Skeletal muscle cell (primary cell): Measurements from ENCODE around the gene ANKRD45.
A peak's percentile ranks its signal among the peaks of the same experiment; 100 is the strongest.
"Not testable (repeated sequence)": the region's sequence is repeated elsewhere in the genome, so short reads cannot be mapped to it uniquely, and the experiment has no call there.

Experiments used
- DNase-seq: peaks from one replicate; pipeline ENCODE4 v3.0.0-alpha.2; 2010; ENCODE audit warnings: low read depth
- H3K4me3 ChIP-seq: 2 replicates; pipeline ENCODE4 v1.5.1; 2011; ENCODE audit warnings: low read depth, mild to moderate bottlenecking, control low read depth, low read length, moderate library complexity

The ANKRD45 gene

GRCh38 chr1:173648880-173649605 lies 20.6 kb downstream of the ANKRD45 start:
- no peak for DNase-seq
- H3K4me3 ChIP-seq, result no peak overlapping the region

- no peak for DNase-seq
- no peak overlapping the region for H3K4me3 ChIP-seq
Observed at GRCh38 chr1:173646656-173647055, 23.0 kb downstream of the ANKRD45 start.

- DNase-seq, result peak; percentile 4
- H3K4me3 ChIP-seq, result not testable (repeated sequence)
Observed at GRCh38 chr1:173642450-173643139, 27.1 kb downstream of the ANKRD45 start.

GRCh38 chr1:173639102-173639501 lies 30.5 kb downstream of the ANKRD45 start:
- H3K4me3 ChIP-seq, result no peak overlapping the region
- DNase-seq, result no peak

- no peak for DNase-seq
Observed at GRCh38 chr1:173638043-173639021, 31.3 kb downstream of the ANKRD45 start.

GRCh38 chr1:173637236-173638042 lies 32.2 kb downstream of the ANKRD45 start:
- not testable (repeated sequence) for DNase-seq

More at GRCh38 chr1:173638043-173639021, 31.3 kb downstream of the ANKRD45 start:
- H3K4me3 ChIP-seq, result no peak overlapping the region

GRCh38 chr1:173635116-173635515 lies 34.5 kb downstream of the ANKRD45 start, which contains the start of gene TEX50:
TEX50 (plus strand) TSS chr1:173635338; CDS start chr1:173635522, 184 bp downstream.
- H3K4me3 ChIP-seq, result no peak within 1 kb of the TSS
- DNase-seq, result no peak

More at GRCh38 chr1:173637236-173638042, 32.2 kb downstream of the ANKRD45 start:
- not testable (repeated sequence) for H3K4me3 ChIP-seq

DNA sequence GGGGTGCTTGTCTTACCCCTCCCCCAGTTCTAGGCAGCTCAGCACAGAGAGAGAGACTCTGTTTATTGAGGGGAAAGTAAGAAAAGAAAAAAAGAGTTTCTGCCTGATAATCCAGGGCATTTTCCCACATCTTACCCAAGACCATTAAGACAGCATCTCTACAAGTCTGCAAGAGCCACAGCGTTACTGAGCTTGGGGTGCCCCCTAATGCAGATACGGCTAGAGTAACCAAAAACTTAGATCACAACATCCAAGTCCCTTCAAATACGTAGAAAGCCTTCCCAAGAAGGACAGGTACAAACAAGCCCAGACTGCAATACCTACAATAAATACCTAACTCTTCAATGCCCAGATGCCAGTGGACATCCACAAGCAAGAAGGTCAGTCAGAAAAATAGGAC lies 40.8 kb downstream of the ANKRD45 start:
- no peak overlapping the region for H3K4me3 ChIP-seq
- DNase-seq, result no peak

DNA sequence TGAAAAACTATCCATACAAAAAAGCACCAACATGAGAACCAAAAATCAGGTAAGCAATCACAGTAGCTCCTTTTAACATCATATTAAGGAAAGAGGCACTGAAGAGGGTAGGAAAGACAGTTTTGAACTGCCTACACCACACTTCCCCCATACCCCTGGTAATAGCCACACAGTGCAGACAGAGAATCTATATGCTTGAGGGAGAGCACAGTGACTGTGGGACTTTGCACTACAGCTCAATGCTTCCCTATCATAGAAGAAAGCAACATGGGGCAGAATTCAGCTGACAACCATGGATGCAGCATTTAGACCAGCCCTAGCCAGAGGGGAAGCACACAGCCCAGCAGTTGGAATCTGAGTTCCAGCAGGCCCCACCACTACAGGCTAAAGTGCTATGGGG lies 42.4 kb downstream of the ANKRD45 start:
- no peak for DNase-seq
- no peak overlapping the region for H3K4me3 ChIP-seq

DNA sequence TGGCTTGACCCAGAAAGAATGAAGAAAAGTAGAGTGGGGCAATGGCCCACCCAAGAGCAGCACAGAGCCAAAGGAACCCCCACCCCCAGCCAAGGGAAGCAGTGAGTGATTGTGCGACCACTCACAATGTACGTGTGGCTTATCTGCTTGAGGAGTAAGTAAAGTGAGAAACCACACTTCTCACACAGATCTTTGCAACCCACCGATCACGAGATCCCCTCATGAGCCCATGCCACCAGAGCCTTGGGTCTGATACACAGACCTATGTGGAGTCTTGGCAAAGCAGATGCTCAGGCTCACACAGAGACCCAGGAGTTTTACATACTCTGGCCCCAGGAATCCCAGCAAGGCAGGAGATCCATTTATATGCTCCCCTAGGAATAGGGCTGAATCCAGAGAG lies 52.8 kb downstream of the ANKRD45 start:
- DNase-seq, result no peak

GRCh38 chr1:173613086-173613485 lies 56.6 kb downstream of the ANKRD45 start:
- not testable (repeated sequence) for H3K4me3 ChIP-seq, DNase-seq

More for the DNA sequence above, 52.8 kb downstream of the ANKRD45 start:
- H3K4me3 ChIP-seq, result no peak overlapping the region

- no peak for DNase-seq
- no peak overlapping the region for H3K4me3 ChIP-seq
Observed at GRCh38 chr1:173608503-173609216, 61.0 kb downstream of the ANKRD45 start.

DNA sequence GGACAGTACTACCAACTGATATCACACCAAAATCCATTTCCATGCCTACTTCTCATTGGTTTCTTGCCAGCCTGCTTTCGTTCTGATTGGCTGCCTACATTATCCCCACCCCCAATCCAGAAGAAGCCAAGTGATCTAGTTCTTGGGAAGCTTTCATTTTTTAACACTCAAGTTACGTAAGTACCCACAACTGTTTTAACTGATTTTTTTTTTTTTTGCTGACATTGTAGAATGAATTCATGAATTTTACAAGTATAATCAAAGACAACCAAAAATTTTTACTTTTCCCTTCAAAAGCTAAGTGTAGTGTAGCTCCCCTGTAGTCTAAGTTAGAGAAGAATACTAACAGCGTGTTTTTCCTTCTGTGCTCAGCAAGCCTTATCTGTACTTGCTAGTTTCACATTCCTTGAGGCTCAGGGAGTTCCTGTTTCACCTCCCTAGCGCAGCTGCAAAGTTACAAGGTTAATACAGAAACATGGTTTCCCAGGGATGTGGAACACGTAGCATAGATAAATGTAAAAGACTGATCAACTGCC lies 66.5 kb downstream of the ANKRD45 start, which contains the start of gene SLC9C2:
Gene SLC9C2, minus strand, starts transcription at position 17 of the 536 bp plus-strand sequence. CDS start 1,296 bp downstream, outside the sequence.
- peak; percentile 4 for DNase-seq
- H3K4me3 ChIP-seq, result peak within 1 kb of the TSS; percentile 3

GRCh38 chr1:173601588-173601987 lies 68.1 kb downstream of the ANKRD45 start:
- DNase-seq, result no peak
- no peak overlapping the region for H3K4me3 ChIP-seq

DNA sequence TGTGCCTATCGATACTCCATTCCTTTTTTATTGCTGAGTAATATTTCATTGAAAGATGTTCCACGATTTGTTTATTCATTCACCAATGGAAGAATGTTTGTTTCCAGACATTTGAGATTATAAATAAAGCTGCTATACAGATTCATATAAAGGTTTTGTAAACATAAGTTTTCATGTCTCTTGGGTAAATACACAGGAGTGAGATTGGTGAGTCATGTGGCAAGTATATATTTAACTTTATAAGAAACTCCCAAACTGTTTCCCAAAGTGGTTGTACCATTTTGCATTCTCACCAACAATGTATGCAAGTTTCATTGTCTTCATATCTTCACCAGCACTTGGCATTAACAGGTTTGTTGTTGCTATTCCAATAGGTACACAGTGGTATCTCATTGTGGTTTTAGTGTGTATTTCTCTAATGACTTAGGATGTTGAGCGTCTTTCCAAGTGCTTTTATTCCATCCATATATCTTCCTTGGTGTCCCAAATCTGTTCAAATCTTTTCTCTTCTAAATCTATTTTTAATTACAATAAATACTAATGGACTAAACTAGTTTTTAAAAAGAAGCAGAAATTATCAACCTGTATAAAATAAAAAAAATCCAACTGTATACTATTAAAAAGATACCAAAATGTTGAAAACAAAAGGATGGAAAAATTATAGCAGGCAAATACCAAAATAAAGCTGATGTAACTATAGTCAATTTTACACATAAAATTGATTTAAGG lies 73.4 kb downstream of the ANKRD45 start:
- H3K4me3 ChIP-seq, result no peak overlapping the region
- no peak for DNase-seq

DNA sequence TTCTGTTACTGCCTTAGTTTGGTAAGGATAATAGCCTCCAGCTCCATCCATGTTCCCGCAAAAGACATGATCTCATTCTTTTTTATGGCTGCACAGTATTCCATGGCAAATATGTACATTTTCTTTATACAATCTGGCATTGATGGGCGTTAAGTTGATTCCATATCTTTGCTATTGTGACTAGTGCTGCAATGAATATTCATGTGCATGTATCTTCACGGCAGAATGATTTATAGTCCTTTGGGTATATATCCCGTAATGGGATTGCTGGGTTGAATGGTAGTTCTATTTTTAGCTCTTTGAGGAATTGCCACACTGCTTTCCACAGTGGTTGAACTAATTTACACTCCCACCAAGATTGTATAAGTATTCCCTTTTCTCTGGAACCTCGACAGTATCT lies 78.5 kb downstream of the ANKRD45 start:
- H3K4me3 ChIP-seq, DNase-seq: not testable (repeated sequence)

GRCh38 chr1:173590557-173590956 lies 79.1 kb downstream of the ANKRD45 start:
- DNase-seq, result no peak
- no peak overlapping the region for H3K4me3 ChIP-seq
